WTC11 (cell line): Measurements from ENCODE around the gene SNRNP25. TPM values are rescaled to one million over a fixed set of nuclear protein-coding genes. Genes with fewer than 3 reads are reported as not detected.

Source experiments
- ATAC-seq: fragments of 200-7000 bp; cut with Tn5 transposase; 2 replicates; pipeline ENCODE4 v1.10.0; 2021; ENCODE audit warnings: mild to moderate bottlenecking, moderate library complexity
- CTCF ChIA-PET: fragments of 300-600 bp; sonication (Branson Sonifier 250); formaldehyde crosslinking; loops from one replicate; lab custom pipeline; 2021; ENCODE audit warnings: antibody characterized with exemption; lab: Charles Lee
- POLR2A ChIA-PET: fragments of 350-600 bp; sonication (Branson Sonifier 250); formaldehyde crosslinking; loops from one replicate; lab custom pipeline; 2021; ENCODE audit warnings: antibody characterized with exemption; lab: Charles Lee
- DNase-seq: peaks from one replicate; pipeline ENCODE4 v3.0.0; 2021; ENCODE audit warnings: low spot score
- H3K27ac Mint-ChIP-seq: 2 replicates; pipeline ENCODE4 v1.8.0; 2021; ENCODE audit warnings: mixed read lengths
- H3K27me3 Mint-ChIP-seq: 2 replicates; pipeline ENCODE4 v1.8.0; 2021; ENCODE audit warnings: low read depth, mild to moderate bottlenecking, moderate library complexity, mixed read lengths
- H3K36me3 Mint-ChIP-seq: 2 replicates; pipeline ENCODE4 v1.8.0; 2021; ENCODE audit warnings: mixed read lengths
- H3K4me1 Mint-ChIP-seq: 2 replicates; pipeline ENCODE4 v1.8.0; 2022; ENCODE audit warnings: mixed read lengths
- H3K4me3 Mint-ChIP-seq: 2 replicates; pipeline ENCODE4 v1.8.0; 2021; ENCODE audit warnings: mild to moderate bottlenecking, moderate library complexity, mixed read lengths
- H3K9me3 Mint-ChIP-seq: 2 replicates; pipeline ENCODE4 v1.8.0; 2021; ENCODE audit warnings: mixed read lengths
- NR3C1 ChIP-seq: sonication (generic); formaldehyde crosslinking; conservative IDR thresholded peaks from 2 replicates; pipeline ENCODE4 v1.8.1; 2023; ENCODE audit warnings: low read depth, mild to moderate bottlenecking, missing genetic modification reagents
- total RNA-seq: library from RNA; stranded (reverse); gene quantifications from 3 replicates; pipeline ENCODE4 v1.2.3, GENCODE V29; 2021
- TF ChIP-seq, protein P1 (sequence below): sonication (generic); formaldehyde crosslinking; IDR thresholded peaks from 2 replicates; pipeline ENCODE4 v1.8.1; 2022; ENCODE audit warnings: missing genetic modification reagents, borderline replicate concordance
- TF ChIP-seq, protein P2 (sequence below): sonication (generic); formaldehyde crosslinking; IDR thresholded peaks from 2 replicates; pipeline ENCODE4 v1.8.1; 2023; ENCODE audit warnings: mild to moderate bottlenecking, missing genetic modification reagents, moderate library complexity
- TF ChIP-seq, protein P3 (sequence below): fragments of 250-450 bp; sonication (Bioruptor Pico); IDR thresholded peaks from 2 replicates; pipeline ENCODE4 v1.9.0; 2021; ENCODE audit warnings: mild to moderate bottlenecking
- TF ChIP-seq, protein P4 (sequence below): fragments of 250-450 bp; sonication (Bioruptor Pico); conservative IDR thresholded peaks from 2 replicates; pipeline ENCODE4 v1.9.0; 2021; ENCODE audit warnings: mild to moderate bottlenecking
- TF ChIP-seq, protein P5 (sequence below): sonication (generic); formaldehyde crosslinking; IDR thresholded peaks from 2 replicates; pipeline ENCODE4 v1.8.0; 2023; ENCODE audit warnings: mild to moderate bottlenecking, missing genetic modification reagents
- TF ChIP-seq, protein P6 (sequence below): sonication (generic); formaldehyde crosslinking; IDR thresholded peaks from 2 replicates; pipeline ENCODE4 v1.8.0; 2022; ENCODE audit warnings: mild to moderate bottlenecking, missing genetic modification reagents
- TF ChIP-seq, protein P7 (sequence below): fragments of 250-450 bp; sonication (Bioruptor Pico); IDR thresholded peaks from 2 replicates; pipeline ENCODE4 v1.9.0; 2021; ENCODE audit warnings: mild to moderate bottlenecking, borderline replicate concordance

Gene SNRNP25
- total RNA-seq, 1 experiment from 2014 or later = 55.9 TPM

DNA sequence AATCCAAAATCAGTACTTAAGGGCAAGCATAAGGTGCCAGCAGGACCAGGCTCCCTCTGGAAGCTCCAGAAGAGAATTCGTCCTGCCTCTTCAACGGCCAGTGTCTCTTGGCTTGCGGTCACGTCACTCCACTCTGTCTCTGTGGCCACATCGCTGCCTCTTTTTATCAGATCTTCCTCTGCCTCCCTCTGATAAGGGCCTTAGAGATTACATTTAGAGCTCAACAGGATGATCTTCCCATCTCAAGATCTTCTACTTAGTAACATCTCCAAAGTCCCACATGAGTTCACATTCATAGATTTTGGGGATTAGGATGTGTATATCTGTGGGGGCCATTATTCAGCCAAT is 41.3 kb downstream of the SNRNP25 start:
- H3K4me1 Mint-ChIP-seq = no peaks in the 10 kb centered on the region; the same call in 1 of the 2 replicates
- ChIA-PET CTCF (interaction anchor here (1.2 to 11.4 kb wide), 4 partner anchors 12 to 27 kb away, joined by 4 to 493 read pairs (median 72); partner anchors contain the start of genes MPG and RHBDF1), POLR2A (interaction anchor here (0.8 to 2.5 kb wide), 2 partner anchors 23 to 29 kb away, joined by 3 to 12 read pairs; no protein-coding TSS in a partner anchor)
- H3K4me3 Mint-ChIP-seq = no peak overlapping the region
- H3K9me3 Mint-ChIP-seq = no peaks in the 10 kb centered on the region
- peaks cover 7% of the 10 kb centered on the region; the same call in 1 of the 2 replicates for H3K36me3 Mint-ChIP-seq
- no peak for ATAC-seq
- no peak overlapping the region for H3K27ac Mint-ChIP-seq
- H3K27me3 Mint-ChIP-seq = no peaks in the 10 kb centered on the region
- DNase-seq = no peak
- TF ChIP-seq, protein P1, sequence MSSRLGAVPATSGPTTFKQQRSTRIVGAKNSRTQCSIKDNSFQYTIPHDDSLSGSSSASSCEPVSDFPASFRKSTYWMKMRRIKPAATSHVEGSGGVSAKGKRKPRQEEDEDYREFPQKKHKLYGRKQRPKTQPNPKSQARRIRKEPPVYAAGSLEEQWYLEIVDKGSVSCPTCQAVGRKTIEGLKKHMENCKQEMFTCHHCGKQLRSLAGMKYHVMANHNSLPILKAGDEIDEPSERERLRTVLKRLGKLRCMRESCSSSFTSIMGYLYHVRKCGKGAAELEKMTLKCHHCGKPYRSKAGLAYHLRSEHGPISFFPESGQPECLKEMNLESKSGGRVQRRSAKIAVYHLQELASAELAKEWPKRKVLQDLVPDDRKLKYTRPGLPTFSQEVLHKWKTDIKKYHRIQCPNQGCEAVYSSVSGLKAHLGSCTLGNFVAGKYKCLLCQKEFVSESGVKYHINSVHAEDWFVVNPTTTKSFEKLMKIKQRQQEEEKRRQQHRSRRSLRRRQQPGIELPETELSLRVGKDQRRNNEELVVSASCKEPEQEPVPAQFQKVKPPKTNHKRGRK (CRISPR knock-in tag) = no peak
- TF ChIP-seq, protein P2, sequence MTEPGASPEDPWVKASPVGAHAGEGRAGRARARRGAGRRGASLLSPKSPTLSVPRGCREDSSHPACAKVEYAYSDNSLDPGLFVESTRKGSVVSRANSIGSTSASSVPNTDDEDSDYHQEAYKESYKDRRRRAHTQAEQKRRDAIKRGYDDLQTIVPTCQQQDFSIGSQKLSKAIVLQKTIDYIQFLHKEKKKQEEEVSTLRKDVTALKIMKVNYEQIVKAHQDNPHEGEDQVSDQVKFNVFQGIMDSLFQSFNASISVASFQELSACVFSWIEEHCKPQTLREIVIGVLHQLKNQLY (CRISPR knock-in tag) = no peak
- TF ChIP-seq, protein P3, sequence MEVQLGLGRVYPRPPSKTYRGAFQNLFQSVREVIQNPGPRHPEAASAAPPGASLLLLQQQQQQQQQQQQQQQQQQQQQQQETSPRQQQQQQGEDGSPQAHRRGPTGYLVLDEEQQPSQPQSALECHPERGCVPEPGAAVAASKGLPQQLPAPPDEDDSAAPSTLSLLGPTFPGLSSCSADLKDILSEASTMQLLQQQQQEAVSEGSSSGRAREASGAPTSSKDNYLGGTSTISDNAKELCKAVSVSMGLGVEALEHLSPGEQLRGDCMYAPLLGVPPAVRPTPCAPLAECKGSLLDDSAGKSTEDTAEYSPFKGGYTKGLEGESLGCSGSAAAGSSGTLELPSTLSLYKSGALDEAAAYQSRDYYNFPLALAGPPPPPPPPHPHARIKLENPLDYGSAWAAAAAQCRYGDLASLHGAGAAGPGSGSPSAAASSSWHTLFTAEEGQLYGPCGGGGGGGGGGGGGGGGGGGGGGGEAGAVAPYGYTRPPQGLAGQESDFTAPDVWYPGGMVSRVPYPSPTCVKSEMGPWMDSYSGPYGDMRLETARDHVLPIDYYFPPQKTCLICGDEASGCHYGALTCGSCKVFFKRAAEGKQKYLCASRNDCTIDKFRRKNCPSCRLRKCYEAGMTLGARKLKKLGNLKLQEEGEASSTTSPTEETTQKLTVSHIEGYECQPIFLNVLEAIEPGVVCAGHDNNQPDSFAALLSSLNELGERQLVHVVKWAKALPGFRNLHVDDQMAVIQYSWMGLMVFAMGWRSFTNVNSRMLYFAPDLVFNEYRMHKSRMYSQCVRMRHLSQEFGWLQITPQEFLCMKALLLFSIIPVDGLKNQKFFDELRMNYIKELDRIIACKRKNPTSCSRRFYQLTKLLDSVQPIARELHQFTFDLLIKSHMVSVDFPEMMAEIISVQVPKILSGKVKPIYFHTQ (CRISPR knock-in tag) = no peak
- TF ChIP-seq, protein P4, sequence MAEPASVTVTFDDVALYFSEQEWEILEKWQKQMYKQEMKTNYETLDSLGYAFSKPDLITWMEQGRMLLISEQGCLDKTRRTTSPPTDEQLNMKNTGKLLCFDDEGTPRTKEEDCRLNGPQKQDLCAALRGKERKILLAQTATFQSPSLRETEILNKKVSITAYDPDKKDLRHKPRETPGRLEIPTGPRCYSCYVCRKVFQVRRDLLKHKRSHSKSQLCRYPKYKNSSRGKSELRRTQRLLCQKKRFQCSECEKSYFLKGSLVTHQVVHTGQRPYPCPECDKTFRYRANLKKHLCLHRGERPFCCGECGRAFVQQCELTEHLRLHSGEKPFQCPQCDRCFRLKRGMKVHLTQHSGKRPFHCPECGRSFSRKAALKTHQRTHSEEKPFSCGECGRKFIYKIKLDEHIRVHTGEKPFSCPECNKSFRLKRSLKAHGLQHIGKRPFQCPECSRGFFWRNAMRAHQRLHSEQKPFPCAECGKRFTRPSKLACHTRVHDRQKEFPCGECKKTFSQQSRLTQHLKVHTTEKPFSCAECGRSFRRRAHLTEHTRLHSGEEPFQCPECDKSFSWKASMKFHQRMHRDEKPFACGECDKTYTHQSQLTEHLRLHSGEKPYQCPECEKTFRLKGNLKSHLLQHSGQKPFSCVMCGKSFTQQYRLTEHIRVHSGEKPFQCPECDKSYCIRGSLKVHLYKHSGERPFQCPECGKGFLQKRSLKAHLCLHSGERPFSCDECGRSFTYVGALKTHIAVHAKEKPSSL (CRISPR knock-in tag) = no peak
- no peak for TF ChIP-seq NR3C1 (CRISPR knock-in tag)
- TF ChIP-seq, protein P5, sequence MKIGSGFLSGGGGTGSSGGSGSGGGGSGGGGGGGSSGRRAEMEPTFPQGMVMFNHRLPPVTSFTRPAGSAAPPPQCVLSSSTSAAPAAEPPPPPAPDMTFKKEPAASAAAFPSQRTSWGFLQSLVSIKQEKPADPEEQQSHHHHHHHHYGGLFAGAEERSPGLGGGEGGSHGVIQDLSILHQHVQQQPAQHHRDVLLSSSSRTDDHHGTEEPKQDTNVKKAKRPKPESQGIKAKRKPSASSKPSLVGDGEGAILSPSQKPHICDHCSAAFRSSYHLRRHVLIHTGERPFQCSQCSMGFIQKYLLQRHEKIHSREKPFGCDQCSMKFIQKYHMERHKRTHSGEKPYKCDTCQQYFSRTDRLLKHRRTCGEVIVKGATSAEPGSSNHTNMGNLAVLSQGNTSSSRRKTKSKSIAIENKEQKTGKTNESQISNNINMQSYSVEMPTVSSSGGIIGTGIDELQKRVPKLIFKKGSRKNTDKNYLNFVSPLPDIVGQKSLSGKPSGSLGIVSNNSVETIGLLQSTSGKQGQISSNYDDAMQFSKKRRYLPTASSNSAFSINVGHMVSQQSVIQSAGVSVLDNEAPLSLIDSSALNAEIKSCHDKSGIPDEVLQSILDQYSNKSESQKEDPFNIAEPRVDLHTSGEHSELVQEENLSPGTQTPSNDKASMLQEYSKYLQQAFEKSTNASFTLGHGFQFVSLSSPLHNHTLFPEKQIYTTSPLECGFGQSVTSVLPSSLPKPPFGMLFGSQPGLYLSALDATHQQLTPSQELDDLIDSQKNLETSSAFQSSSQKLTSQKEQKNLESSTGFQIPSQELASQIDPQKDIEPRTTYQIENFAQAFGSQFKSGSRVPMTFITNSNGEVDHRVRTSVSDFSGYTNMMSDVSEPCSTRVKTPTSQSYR (CRISPR knock-in tag) = no peak
- TF ChIP-seq, protein P6, sequence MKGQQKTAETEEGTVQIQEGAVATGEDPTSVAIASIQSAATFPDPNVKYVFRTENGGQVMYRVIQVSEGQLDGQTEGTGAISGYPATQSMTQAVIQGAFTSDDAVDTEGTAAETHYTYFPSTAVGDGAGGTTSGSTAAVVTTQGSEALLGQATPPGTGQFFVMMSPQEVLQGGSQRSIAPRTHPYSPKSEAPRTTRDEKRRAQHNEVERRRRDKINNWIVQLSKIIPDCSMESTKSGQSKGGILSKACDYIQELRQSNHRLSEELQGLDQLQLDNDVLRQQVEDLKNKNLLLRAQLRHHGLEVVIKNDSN (CRISPR knock-in tag) = no peak
- TF ChIP-seq, protein P7, sequence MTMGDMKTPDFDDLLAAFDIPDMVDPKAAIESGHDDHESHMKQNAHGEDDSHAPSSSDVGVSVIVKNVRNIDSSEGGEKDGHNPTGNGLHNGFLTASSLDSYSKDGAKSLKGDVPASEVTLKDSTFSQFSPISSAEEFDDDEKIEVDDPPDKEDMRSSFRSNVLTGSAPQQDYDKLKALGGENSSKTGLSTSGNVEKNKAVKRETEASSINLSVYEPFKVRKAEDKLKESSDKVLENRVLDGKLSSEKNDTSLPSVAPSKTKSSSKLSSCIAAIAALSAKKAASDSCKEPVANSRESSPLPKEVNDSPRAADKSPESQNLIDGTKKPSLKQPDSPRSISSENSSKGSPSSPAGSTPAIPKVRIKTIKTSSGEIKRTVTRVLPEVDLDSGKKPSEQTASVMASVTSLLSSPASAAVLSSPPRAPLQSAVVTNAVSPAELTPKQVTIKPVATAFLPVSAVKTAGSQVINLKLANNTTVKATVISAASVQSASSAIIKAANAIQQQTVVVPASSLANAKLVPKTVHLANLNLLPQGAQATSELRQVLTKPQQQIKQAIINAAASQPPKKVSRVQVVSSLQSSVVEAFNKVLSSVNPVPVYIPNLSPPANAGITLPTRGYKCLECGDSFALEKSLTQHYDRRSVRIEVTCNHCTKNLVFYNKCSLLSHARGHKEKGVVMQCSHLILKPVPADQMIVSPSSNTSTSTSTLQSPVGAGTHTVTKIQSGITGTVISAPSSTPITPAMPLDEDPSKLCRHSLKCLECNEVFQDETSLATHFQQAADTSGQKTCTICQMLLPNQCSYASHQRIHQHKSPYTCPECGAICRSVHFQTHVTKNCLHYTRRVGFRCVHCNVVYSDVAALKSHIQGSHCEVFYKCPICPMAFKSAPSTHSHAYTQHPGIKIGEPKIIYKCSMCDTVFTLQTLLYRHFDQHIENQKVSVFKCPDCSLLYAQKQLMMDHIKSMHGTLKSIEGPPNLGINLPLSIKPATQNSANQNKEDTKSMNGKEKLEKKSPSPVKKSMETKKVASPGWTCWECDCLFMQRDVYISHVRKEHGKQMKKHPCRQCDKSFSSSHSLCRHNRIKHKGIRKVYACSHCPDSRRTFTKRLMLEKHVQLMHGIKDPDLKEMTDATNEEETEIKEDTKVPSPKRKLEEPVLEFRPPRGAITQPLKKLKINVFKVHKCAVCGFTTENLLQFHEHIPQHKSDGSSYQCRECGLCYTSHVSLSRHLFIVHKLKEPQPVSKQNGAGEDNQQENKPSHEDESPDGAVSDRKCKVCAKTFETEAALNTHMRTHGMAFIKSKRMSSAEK = no peak
